Islet of Langerhans (tissue), 1 donor: Measurements from ENCODE around the gene USP17L18.
"Not testable (repeated sequence)": the region's sequence is repeated elsewhere in the genome, so short reads cannot be mapped to it uniquely, and the experiment has no call there.

Experiments
- FAIRE-seq: peaks from one replicate; lab custom pipeline; 2011; peaks lifted over from hg19 to GRCh38; lab: Jason Lieb, UNC

Gene USP17L18, protein sequence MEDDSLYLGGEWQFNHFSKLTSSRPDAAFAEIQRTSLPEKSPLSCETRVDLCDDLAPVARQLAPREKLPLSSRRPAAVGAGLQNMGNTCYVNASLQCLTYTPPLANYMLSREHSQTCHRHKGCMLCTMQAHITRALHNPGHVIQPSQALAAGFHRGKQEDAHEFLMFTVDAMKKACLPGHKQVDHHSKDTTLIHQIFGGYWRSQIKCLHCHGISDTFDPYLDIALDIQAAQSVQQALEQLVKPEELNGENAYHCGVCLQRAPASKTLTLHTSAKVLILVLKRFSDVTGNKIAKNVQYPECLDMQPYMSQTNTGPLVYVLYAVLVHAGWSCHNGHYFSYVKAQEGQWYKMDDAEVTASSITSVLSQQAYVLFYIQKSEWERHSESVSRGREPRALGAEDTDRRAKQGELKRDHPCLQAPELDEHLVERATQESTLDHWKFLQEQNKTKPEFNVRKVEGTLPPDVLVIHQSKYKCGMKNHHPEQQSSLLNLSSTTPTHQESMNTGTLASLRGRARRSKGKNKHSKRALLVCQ

DNA sequence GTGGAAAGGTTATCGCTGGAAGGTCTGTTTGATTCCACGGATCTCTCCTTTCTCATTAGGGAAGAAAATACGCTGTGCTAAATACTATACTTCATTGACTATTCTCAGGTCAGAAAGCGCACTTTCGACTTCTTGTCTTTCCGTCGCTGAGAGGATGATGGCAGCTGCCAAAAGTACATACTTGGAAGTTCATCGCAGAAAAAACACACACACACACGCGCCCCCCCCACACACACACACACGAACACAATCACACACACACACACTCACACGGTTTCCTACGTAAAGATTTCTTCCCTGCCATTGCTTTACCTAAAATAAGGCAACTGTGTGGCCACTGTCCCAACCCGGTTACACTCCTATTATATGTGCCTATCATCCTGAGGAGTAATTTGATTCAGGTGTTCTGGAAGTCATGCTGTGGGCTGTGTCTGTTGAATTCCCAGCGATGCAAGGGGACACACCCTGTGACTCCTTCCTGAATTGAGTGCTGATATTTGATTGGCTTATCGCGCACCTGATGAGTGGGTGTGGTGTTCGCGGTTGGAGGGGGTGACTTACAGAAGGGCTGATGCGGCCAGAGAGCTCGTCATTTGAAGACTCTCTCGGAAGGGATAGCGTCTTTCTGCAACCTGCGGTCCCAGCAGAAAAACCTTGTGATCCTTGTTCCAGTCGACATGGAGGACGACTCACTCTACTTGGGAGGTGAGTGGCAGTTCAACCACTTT, at the start of gene USP17L18:
Gene USP17L18 (plus strand): TSS at position 678 of the 728 bp plus-strand sequence. CDS start 0 bp downstream, at position 678.
- FAIRE-seq = not testable (repeated sequence)

DNA sequence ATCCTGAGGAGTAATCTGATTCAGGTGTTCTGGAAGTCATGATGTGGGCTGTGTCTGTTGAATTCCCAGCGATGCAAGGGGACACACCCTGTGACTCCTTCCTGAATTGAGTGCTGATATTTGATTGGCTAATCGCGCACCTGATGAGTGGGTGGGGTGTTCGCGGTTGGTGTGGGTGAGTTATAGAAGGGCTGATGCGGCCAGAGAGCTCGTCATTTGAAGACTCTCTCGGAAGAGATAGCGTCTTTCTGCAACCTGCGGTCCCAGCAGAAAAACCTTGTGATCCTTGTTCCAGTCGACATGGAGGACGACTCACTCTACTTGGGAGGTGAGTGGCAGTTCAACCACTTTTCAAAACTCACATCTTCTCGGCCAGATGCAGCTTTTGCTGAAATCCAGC, 38.1 kb upstream of the USP17L18 start, which contains the start of gene USP17L10:
Gene USP17L10 (plus strand): TSS at position 301 of the 400 bp plus-strand sequence. CDS start 0 bp downstream, at position 301.
- FAIRE-seq = not testable (repeated sequence)

DNA sequence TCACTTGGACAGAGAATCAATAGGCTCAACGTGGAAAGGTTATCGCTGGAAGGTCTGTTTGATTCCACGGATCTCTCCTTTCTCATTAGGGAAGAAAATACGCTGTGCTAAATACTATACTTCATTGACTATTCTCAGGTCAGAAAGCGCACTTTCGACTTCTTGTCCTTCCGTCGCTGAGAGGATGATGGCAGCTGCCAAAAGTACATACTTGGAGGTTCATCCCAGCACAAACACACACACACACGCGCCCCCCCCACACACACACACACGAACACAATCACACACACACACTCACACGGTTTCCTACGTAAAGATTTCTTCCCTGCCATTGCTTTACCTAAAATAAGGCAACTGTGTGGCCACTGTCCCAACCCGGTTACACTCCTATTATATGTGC, 33.7 kb upstream of the USP17L18 start:
- FAIRE-seq = not testable (repeated sequence)

DNA sequence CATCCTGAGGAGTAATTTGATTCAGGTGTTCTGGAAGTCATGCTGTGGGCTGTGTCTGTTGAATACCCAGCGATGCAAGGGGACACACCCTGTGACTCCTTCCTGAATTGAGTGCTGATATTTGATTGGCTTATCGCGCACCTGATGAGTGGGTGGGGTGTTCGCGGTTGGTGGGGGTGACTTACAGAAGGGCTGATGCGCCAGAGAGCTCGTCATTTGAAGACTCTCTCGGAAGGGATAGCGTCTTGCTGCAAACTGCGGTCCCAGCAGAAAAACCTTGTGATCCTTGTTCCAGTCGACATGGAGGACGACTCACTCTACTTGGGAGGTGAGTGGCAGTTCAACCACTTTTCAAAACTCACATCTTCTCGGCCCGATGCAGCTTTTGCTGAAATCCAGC, 33.3 kb upstream of the USP17L18 start, which contains the start of gene USP17L11:
Gene USP17L11 (plus strand): TSS at position 301 of the 400 bp plus-strand sequence. CDS start 0 bp downstream, at position 301.
- not testable (repeated sequence) for FAIRE-seq

DNA sequence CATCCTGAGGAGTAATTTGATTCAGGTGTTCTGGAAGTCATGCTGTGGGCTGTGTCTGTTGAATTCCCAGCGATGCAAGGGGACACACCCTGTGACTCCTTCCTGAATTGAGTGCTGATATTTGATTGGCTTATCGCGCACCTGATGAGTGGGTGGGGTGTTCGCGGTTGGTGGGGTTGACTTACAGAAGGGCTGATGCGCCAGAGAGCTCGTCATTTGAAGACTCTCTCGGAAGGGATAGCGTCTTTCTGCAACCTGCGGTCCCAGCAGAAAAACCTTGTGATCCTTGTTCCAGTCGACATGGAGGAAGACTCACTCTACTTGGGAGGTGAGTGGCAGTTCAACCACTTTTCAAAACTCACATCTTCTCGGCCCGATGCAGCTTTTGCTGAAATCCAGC, 28.6 kb upstream of the USP17L18 start, which contains the start of gene USP17L12:
Gene USP17L12 (plus strand): TSS at position 301 of the 400 bp plus-strand sequence. CDS start 0 bp downstream, at position 301.
- FAIRE-seq = not testable (repeated sequence)

DNA sequence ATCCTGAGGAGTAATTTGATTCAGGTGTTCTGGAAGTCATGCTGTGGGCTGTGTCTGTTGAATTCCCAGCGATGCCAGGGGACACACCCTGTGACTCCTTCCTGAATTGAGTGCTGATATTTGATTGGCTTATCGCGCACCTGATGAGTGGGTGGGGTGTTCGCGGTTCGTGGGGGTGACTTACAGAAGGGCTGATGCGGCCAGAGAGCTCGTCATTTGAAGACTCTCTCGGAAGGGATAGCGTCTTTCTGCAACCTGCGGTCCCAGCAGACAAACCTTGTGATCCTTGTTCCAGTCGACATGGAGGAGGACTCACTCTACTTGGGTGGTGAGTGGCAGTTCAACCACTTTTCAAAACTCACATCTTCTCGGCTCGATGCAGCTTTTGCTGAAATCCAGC, 23.8 kb upstream of the USP17L18 start, which contains the start of gene USP17L13:
Gene USP17L13 (plus strand): TSS at position 301 of the 400 bp plus-strand sequence. CDS start 0 bp downstream, at position 301.
- not testable (repeated sequence) for FAIRE-seq

DNA sequence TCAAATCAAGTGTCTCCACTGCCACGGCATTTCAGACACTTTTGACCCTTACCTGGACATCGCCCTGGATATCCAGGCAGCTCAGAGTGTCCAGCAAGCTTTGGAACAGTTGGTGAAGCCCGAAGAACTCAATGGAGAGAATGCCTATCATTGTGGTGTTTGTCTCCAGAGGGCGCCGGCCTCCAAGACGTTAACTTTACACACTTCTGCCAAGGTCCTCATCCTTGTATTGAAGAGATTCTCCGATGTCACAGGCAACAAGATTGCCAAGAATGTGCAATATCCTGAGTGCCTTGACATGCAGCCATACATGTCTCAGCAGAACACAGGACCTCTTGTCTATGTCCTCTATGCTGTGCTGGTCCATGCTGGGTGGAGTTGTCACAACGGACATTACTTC, 18.2 kb upstream of the USP17L18 start:
- not testable (repeated sequence) for FAIRE-seq

DNA sequence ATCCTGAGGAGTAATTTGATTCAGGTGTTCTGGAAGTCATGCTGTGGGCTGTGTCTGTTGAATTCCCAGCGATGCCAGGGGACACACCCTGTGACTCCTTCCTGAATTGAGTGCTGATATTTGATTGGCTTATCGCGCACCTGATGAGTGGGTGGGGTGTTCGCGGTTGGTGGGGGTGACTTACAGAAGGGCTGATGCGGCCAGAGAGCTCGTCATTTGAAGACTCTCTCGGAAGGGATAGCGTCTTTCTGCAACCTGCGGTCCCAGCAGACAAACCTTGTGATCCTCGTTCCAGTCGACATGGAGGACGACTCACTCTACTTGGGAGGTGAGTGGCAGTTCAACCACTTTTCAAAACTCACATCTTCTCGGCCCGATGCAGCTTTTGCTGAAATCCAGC, 14.3 kb upstream of the USP17L18 start, which contains the start of gene USP17L15:
Gene USP17L15 (plus strand): TSS at position 301 of the 400 bp plus-strand sequence. CDS start 0 bp downstream, at position 301.
- FAIRE-seq = not testable (repeated sequence)

DNA sequence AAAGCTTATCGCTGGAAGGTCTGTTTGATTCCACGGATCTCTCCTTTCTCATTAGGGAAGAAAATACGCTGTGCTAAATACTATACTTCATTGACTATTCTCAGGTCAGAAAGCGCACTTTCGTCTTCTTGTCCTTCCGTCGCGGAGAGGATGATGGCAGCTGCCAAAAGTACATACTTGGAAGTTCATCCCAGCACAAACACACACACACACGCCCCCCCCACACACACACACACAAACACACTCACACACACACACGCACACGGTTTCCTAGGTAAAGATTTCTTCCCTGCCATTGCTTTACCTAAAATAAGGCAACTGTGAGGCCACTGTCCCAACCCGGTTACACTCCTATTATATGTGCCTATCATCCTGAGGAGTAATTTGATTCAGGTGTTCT, 10.0 kb upstream of the USP17L18 start:
- FAIRE-seq = not testable (repeated sequence)

DNA sequence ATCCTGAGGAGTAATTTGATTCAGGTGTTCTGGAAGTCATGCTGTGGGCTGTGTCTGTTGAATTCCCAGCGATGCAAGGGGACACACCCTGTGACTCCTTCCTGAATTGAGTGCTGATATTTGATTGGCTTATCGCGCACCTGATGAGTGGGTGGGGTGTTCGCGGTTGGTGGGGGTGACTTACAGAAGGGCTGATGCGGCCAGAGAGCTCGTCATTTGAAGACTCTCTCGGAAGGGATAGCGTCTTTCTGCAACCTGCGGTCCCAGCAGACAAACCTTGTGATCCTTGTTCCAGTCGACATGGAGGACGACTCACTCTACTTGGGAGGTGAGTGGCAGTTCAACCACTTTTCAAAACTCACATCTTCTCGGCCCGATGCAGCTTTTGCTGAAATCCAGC, 4.9 kb upstream of the USP17L18 start, which contains the start of gene USP17L17:
Gene USP17L17 (plus strand): TSS at position 301 of the 400 bp plus-strand sequence. CDS start 0 bp downstream, at position 301.
- FAIRE-seq = not testable (repeated sequence)

DNA sequence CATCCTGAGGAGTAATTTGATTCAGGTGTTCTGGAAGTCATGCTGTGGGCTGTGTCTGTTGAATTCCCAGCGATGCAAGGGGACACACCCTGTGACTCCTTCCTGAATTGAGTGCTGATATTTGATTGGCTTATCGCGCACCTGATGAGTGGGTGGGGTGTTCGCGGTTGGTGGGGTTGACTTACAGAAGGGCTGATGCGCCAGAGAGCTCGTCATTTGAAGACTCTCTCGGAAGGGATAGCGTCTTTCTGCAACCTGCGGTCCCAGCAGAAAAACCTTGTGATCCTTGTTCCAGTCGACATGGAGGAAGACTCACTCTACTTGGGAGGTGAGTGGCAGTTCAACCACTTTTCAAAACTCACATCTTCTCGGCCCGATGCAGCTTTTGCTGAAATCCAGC, 4.6 kb downstream of the USP17L18 start, which contains the start of gene USP17L19:
Gene USP17L19 (plus strand): TSS at position 301 of the 400 bp plus-strand sequence. CDS start 0 bp downstream, at position 301.
- not testable (repeated sequence) for FAIRE-seq

DNA sequence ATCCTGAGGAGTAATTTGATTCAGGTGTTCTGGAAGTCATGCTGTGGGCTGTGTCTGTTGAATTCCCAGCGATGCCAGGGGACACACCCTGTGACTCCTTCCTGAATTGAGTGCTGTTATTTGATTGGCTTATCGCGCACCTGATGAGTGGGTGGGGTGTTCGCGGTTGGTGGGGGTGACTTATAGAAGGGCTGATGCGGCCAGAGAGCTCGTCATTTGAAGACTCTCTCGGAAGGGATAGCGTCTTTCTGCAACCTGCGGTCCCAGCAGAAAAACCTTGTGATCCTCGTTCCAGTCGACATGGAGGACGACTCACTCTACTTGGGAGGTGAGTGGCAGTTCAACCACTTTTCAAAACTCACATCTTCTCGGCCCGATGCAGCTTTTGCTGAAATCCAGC, 9.4 kb downstream of the USP17L18 start, which contains the start of gene USP17L20:
Gene USP17L20 (plus strand): TSS at position 301 of the 400 bp plus-strand sequence. CDS start 0 bp downstream, at position 301.
- FAIRE-seq = not testable (repeated sequence)

DNA sequence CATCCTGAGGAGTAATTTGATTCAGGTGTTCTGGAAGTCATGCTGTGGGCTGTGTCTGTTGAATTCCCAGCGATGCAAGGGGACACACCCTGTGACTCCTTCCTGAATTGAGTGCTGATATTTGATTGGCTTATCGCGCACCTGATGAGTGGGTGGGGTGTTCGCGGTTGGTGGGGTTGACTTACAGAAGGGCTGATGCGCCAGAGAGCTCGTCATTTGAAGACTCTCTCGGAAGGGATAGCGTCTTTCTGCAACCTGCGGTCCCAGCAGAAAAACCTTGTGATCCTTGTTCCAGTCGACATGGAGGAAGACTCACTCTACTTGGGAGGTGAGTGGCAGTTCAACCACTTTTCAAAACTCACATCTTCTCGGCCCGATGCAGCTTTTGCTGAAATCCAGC, 14.1 kb downstream of the USP17L18 start, which contains the start of gene USP17L21:
Gene USP17L21 (plus strand): TSS at position 301 of the 400 bp plus-strand sequence. CDS start 0 bp downstream, at position 301.
- not testable (repeated sequence) for FAIRE-seq

DNA sequence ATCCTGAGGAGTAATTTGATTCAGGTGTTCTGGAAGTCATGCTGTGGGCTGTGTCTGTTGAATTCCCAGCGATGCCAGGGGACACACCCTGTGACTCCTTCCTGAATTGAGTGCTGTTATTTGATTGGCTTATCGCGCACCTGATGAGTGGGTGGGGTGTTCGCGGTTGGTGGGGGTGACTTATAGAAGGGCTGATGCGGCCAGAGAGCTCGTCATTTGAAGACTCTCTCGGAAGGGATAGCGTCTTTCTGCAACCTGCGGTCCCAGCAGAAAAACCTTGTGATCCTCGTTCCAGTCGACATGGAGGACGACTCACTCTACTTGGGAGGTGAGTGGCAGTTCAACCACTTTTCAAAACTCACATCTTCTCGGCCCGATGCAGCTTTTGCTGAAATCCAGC, 18.9 kb downstream of the USP17L18 start, which contains the start of gene USP17L22:
Gene USP17L22 (plus strand): TSS at position 301 of the 400 bp plus-strand sequence. CDS start 0 bp downstream, at position 301.
- FAIRE-seq = not testable (repeated sequence)

DNA sequence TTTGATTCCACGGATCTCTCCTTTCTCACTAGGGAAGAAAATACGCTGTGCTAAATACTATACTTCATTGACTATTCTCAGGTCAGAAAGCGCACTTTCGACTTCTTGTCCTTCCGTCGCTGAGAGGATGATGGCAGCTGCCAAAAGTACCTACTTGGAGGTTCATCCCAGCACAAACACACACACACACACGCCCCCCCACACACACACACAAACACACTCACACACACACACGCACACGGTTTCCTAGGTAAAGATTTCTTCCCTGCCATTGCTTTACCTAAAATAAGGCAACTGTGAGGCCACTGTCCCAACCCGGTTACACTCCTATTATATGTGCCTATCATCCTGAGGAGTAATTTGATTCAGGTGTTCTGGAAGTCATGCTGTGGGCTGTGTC, 23.3 kb downstream of the USP17L18 start:
- FAIRE-seq = not testable (repeated sequence)
